ENCODE results near the gene ENOPH1.

GRCh38 chr4:82457266-82457665 is 26.9 kb downstream of the ENOPH1 start:
- TF ChIP-seq, protein P1, sequence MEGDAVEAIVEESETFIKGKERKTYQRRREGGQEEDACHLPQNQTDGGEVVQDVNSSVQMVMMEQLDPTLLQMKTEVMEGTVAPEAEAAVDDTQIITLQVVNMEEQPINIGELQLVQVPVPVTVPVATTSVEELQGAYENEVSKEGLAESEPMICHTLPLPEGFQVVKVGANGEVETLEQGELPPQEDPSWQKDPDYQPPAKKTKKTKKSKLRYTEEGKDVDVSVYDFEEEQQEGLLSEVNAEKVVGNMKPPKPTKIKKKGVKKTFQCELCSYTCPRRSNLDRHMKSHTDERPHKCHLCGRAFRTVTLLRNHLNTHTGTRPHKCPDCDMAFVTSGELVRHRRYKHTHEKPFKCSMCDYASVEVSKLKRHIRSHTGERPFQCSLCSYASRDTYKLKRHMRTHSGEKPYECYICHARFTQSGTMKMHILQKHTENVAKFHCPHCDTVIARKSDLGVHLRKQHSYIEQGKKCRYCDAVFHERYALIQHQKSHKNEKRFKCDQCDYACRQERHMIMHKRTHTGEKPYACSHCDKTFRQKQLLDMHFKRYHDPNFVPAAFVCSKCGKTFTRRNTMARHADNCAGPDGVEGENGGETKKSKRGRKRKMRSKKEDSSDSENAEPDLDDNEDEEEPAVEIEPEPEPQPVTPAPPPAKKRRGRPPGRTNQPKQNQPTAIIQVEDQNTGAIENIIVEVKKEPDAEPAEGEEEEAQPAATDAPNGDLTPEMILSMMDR (IDR thresholded peaks at IDR 0.05; ENCODE audit: poor library complexity, severe bottlenecking), result no peak
- TF ChIP-seq TAF1 (IDR thresholded peaks at IDR 0.05; ENCODE audit: low read depth) (no peak), POLR2AphosphoS5 (IDR thresholded peaks at IDR 0.05) (no peak), EZH2 (IDR thresholded peaks at IDR 0.05; ENCODE audit: borderline replicate concordance, insufficient read depth, low read length, poor library complexity, severe bottlenecking) (no peak), EP300 (conservative IDR thresholded peaks at IDR 0.05; ENCODE audit: poor library complexity, severe bottlenecking) (no peak), RAD21 (conservative IDR thresholded peaks at IDR 0.05) (no peak), SMC3 (conservative IDR thresholded peaks at IDR 0.05; ENCODE audit: poor library complexity) (no peak)
- TF ChIP-seq, protein P2, sequence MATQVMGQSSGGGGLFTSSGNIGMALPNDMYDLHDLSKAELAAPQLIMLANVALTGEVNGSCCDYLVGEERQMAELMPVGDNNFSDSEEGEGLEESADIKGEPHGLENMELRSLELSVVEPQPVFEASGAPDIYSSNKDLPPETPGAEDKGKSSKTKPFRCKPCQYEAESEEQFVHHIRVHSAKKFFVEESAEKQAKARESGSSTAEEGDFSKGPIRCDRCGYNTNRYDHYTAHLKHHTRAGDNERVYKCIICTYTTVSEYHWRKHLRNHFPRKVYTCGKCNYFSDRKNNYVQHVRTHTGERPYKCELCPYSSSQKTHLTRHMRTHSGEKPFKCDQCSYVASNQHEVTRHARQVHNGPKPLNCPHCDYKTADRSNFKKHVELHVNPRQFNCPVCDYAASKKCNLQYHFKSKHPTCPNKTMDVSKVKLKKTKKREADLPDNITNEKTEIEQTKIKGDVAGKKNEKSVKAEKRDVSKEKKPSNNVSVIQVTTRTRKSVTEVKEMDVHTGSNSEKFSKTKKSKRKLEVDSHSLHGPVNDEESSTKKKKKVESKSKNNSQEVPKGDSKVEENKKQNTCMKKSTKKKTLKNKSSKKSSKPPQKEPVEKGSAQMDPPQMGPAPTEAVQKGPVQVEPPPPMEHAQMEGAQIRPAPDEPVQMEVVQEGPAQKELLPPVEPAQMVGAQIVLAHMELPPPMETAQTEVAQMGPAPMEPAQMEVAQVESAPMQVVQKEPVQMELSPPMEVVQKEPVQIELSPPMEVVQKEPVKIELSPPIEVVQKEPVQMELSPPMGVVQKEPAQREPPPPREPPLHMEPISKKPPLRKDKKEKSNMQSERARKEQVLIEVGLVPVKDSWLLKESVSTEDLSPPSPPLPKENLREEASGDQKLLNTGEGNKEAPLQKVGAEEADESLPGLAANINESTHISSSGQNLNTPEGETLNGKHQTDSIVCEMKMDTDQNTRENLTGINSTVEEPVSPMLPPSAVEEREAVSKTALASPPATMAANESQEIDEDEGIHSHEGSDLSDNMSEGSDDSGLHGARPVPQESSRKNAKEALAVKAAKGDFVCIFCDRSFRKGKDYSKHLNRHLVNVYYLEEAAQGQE (IDR thresholded peaks at IDR 0.05; ENCODE audit: borderline replicate concordance), result no peak
